D341Med (cell line): Measurements from ENCODE around the gene WDR18.

ENCODE experiments used
- DNase-seq: peaks from one replicate; pipeline ENCODE4 v3.0.0; 2012; ENCODE audit warnings: low spot score

The WDR18 gene, protein sequence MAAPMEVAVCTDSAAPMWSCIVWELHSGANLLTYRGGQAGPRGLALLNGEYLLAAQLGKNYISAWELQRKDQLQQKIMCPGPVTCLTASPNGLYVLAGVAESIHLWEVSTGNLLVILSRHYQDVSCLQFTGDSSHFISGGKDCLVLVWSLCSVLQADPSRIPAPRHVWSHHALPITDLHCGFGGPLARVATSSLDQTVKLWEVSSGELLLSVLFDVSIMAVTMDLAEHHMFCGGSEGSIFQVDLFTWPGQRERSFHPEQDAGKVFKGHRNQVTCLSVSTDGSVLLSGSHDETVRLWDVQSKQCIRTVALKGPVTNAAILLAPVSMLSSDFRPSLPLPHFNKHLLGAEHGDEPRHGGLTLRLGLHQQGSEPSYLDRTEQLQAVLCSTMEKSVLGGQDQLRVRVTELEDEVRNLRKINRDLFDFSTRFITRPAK

DNA sequence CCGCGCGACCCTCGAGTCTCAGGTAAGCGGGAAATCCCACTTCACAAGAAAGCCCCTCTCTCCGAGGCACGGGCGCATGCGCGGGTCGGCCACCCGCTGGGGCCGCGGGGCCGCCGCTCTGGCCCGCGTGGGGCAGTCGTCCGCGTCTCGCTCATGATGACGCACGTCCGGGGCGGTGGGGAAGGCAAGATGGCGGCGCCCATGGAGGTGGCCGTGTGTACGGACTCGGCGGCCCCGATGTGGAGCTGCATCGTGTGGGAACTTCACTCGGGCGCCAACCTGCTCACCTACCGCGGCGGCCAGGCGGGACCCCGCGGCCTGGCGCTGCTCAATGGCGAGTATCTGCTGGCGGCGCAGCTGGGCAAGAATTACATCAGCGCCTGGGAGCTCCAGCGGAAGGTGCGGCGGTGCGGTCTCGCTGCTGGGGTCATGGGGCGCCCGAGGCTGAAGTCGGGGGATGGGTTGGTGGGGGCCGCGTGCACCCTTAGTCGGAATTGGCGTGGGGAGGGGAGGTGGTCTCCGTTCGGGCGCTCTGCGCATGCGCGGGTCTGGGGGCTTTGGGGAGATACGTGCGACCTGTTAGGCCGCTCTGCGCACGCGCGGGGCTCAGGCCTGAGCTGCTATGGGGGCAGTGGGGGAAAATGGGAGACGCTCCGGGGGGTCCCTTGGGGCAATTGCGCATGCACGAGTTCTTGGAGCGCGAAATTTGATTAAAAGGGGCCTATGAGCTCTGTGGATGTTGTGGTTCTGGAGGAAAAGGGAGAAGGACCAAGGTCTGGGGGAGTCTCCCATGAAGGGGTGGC is at the start of gene WDR18:
Gene WDR18, plus strand, starts transcription at position 181 of the 803 bp plus-strand sequence. Its CDS starts 9 bp downstream, at position 190.
- DNase-seq: peak; percentile 99

DNA sequence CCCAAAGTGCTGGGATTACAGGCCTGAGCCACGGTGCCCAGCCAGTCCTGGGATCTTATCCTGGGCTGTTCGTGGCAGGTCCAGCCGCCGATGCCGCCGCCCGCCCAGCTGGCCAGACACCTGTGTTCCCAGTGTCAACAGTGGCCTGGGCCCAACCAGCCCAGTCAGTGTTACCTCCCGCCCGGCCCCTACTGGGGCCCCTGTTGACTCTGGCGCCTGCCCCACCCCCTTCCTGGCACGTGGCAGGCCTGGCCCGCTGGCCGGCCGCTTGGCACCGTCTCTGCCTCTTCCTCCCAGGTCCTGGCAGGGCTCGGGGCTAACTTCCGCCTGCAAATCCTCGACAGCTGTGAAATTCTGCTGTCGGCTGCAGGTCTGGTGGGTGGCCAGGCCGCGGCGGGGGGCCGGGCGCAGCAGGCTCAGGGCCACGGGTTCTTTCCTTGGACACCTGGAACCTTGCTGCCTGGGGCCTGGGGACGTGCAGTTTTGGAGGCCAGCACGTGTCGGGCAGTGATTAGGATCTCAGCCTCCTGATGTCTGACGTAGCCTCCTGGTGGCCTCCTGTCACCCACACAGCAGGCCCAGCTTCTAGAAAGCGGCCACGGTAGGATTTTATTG is 49.2 kb upstream of the WDR18 start:
- no peak for DNase-seq

DNA sequence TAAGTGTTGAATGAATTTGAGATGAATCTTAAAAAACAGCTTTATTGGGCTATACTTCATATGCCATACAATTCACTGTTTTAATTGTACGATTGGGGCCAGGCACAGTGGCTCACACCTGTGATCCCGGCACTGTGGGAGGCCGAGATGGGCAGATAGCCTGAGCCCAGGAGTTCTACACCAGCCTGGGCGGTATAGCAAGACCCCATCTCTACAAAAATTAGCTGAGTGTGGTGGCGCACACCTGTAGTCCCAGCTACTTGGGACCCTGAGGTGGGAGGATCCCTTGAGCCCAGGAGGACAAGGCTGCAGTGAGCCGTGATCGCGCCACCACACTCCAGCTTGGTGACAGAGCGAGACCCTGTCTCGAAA is 48.0 kb upstream of the WDR18 start:
- no peak for DNase-seq

DNA sequence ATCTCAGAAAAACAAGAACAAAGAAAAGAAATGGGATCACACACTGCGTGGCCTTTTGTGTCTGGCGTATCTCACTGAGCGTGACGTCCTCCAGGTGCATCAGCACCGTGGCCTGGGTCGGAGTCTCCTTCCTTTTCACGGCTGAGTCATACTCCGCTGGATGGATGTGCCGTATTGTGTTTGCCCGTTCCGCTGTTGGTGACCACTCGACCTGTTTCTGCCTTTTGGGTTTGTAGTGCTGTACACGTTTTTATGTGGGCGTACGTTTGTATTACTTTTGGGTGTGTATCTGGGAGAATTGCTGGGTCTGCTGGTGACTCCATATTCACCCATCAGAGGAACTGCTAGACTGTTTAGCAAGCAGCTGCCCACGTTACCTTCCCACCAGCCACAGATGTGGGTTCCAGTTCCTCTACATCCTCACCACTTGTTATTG is 46.9 kb upstream of the WDR18 start:
- no peak for DNase-seq

DNA sequence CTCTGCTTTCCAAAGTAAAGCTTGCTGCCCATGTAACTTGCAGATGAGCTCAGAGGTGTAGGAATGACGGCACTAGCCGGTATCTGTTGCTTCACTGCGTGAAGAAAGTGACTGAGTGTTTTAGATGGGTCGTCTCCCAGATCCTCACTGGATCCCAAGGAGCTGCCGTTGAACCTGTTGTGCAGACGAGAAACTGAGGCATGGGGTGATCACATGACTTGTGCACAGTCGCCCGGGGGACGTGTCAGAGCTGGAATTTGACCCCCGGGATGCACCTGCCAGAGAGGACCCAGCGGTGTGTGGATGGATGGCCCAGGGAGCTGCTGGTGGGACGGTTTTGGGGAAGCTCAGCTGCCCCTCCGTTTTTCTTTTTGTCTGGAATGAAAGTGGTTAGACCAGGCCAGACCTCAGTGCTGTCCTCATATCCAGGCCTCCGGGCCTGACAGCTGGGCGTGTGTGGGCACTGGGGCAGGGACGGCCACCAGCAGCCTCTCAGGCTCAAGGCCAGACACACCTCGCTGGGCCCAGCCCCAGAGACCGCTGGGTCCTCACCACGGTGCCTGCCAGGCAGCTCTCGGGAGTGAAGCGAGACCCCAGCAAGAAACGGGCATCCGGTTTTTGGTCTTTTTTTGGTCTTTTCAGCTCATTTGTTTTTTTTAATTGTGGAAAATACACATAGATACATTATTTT is 45.8 kb upstream of the WDR18 start:
- DNase-seq: no peak

DNA sequence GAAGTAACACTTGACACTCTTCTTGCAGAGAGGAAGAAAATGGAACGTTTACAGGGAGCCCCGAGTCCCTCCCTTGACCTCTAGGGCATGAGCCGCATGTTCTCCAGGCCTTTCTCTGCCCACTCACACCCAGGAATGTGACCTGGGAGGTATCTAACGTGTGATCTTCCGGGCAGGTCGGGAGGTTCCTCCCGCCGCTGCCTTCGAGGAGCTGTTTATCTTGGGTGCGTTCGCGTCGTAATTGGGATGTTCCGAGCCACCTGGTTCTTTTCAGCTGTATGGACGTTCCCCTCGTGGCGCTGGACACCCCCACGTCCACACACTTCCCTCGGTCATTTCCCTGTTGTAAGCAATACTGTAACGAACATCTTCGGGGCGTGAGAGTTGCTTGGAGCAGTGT is 44.7 kb upstream of the WDR18 start:
- no peak for DNase-seq

DNA sequence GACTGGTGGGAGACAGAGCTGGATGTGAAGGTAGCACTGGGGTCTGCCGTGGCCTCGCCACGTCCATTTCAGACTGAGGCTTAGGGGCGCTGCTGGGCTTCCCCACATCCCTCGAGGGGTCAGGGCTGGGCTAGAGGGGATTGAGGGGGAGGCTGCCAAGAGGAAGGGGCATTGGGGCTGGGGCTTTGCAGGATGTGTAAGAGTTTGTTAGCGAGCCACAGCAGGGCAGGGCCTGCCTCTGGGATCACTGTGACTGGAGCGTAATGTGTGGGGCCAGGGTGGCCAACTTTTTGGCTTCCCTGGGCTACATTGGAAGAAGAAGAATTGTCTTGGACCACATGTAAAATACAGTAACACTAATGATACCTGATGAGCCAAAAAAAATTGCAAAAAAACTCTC is 44.2 kb upstream of the WDR18 start:
- DNase-seq: no peak

DNA sequence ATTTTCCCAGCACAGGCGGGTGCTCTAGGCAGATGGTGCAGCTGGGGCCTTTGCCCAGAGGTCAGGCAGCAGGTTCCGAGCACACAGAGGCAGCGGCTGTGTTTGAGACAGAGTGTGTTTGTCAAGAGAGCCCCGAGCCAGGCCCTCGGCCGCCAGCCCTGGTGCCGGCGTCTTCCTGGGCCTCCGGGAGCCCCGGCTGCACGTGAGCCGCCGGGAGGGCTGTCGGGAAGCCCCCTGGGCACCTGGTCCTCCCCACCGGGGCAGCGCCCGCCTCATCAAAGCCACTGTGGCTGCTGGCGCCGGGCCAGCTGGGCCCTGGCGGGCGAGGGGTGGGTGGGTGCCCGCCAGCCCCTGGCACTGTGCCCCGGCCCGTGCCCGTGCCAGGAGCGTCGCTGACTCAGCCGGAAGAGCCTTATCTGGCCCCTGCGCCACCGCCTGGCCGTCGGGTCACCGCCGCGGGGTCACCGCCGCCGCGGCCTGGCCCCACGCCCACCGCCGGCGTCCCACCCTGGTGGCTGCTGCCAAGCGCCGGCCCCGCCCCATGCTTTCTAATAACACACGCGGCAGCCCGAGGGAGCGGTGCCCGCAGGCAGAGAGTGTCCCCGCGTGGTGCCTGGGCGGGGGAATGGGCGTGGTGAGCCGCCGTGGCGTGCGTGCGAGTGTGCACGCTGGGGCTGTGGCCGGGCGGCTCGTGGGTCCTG is 43.4 kb upstream of the WDR18 start:
- peak; percentile 75 for DNase-seq

DNA sequence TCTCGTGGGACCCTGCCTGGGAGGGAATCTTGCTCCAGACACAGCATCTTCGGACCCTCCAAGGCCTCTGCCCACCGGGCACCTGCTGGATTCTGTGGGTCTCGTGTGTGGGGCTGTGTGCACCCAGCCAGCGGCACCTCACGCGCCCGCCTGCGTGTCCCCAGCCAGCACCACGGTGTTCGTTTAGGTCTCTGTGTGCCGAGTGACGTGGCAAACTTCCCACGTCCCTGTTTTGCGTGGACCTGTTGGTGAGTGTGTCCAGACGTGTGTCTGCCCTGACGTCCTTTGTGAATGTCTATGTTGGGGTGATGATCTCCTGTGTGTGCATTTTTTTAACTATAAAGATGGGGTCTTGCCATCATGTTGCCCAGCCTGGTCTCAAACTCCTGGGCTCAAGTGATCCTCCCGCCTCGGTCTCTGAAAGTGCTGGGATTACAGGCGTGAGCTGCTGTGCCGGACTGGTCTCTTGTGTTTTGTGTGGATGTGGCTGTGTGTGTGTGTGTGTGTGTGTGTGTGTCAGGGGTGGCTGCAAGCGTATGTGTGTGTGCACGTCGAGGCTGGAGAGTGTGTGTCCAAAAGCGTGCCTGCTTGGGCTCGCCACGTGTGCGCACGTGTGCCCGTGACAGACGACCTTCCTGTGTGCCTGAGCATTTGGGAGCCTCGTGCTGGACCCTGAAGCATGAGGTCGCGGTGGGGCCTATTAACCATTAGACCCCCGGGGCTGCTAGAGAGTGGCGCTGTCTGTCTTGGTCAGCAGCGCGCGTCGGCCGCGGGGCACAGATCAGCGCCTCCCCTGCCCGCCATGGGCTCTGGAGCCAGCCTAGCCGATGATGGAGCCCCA is 42.6 kb upstream of the WDR18 start:
- DNase-seq: no peak

DNA sequence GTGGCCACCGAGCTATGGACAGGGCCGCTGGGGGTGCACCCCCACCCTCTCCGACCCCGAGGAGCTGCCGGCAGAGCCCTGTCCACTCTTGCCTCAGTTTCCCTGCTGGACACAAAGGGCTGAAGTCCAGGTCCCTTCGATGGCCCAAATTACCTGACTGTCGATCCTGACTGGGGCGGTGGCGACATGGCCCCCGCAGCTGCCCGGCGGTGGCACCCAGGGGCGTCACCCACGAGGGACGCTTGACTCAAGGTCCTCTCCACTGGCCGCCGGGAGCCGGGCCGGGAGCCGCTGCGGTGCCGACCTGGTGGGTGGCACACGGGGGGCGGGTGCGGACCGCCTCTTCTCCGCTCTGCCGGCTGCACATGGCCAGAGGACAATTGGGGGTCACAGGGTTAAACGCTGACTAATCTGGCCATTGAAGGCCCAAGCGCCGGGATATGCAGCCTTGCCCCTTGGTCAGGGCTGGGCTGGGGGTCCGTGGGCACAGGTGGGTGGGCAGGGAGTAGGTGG is 42.0 kb upstream of the WDR18 start:
- DNase-seq: no peak

DNA sequence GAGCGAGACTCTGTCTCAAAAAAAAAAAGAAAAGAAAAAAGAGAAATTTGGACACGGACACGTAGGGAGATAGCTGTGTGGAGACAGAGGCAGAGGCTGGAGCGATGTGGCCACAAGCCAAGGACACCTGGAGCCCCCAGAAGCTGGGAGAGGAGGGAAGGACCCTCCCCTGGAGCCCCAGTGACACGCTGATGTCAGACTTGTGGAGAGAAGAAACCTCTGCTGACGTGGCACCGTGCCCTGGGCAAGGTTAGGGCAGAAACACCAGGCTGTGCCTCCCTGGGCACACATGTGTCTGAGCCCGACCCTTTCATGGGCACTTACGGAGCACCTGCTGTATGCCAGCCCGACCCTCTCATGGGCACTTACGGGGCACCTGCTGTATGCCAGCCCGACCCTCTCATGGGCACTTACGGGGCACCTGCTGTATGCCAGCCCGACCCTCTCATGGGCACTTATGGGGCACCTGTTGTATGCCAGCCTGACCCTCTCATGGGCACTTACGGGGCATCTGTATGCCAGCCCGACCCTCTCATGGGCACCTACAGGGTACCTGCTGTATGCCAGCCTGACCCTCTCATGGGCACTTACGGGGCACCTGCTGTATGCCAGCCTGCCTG is 40.5 kb upstream of the WDR18 start:
- no peak for DNase-seq

DNA sequence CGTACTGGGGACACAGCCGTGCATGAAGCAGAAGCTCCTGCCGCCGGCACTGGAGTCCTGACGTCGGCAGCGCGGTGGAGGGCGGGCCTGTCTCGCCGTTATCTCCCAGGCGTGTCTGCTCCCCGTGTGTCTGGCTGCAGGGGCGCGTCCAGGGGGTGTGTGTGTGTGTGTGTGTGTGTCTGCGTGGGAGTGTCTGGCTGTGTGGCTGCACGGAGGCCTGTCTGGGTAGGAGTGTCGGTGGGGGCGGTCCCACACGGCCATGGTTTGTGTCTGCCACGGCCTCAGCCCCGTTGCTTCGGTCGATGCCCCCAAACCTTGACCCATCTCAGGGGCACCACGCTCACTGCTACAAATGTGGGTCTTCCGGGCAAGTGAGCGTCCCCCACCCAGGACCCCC is 40.0 kb upstream of the WDR18 start:
- DNase-seq: no peak

DNA sequence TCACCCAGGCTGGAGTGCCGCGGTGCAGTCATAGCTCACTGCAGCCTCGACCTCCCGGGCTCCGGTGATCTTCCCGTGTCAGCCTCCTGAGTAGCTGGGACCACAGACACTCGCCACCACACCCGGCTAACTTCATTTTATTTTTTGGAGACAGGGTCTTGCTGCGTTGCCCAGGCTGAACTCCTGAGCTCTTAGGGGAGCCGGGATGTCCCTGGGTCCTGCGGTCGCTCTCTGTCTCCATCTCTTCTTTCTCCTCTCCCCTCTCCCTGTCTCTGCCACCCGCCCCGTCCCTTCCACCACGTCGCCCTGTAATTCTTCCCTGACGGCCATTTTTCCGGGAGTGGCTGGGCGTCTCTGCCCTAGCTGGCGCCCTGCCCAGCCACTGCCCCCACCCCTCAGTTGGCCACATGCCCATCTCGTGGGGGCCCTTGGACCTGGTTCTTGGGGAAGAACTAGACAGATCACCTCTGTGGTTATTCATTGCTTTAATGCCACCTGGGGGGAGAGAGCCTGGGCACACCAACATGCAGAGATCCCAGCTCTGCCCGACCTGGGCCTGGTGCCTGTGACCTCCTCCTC is 39.4 kb upstream of the WDR18 start:
- no peak for DNase-seq

DNA sequence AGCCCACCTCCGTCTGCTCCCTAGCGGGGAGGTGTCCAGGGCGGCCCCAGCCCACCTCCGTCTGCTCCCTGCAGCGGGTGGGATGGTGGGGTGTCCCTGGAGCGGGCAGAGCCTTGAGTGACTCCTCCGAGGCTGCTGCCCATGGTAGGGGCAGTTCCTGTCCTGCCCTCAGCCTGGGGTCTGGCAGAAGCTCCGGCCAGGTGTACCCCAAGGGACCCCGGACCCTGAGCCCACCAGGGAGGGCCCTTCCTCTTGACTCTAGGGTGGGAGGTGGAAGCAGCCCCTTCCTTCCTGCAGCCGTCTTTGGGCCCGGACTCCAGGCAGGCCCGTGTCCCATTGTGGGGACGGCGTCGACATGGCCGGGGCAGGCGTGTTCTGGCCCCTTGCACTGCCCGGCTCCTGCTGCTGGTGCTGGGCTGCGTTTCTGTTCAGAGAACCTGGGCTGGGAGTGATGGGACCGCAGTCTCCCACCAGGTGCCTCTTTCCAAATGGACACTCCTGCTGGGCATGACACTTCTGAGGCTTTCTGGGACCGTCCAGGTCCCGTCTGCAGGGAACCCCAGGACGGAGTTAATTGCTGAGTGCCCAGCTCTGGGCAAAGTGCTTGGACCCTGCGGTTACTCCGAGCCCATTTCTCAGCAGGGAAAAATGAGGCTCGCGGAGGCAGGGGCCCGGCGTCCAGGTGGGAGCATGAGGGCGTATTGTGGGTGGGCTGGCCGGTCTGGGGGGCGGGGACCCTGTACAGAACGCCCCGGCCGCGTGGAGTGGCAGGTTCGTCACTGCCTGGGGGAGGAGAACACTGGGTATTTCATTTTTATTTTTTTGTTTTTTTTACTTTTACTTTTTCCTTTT is 38.5 kb upstream of the WDR18 start:
- no peak for DNase-seq

DNA sequence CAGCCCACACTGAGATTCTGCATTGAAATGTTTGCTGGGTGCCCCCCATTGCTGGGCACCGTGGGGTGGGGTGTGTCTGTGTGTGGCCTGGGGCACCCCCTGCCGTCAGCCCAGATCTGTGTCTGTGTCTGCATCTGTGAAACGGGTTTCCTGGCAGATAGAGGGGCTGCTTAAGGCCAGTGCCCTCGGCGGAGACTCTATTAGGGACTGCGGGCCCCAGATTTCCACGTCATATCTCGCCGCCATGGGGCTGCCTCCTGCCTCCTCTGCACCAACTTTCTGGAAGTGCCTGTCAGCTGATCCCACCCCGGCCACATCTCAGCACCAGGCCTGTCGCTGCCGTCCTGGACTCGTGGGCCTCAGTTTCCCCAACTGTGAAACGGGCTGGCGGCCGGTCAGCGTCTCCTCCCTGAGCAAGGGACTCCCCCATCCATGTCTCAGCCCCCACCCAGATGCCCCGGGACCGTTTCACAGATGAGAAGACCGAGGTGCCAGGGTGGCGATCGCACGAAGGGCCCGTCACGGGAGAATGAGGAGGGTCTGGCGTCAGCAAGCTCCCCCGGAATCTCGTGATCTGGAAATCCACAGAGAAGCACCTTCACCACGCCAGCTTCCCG is 36.9 kb upstream of the WDR18 start:
- no peak for DNase-seq

DNA sequence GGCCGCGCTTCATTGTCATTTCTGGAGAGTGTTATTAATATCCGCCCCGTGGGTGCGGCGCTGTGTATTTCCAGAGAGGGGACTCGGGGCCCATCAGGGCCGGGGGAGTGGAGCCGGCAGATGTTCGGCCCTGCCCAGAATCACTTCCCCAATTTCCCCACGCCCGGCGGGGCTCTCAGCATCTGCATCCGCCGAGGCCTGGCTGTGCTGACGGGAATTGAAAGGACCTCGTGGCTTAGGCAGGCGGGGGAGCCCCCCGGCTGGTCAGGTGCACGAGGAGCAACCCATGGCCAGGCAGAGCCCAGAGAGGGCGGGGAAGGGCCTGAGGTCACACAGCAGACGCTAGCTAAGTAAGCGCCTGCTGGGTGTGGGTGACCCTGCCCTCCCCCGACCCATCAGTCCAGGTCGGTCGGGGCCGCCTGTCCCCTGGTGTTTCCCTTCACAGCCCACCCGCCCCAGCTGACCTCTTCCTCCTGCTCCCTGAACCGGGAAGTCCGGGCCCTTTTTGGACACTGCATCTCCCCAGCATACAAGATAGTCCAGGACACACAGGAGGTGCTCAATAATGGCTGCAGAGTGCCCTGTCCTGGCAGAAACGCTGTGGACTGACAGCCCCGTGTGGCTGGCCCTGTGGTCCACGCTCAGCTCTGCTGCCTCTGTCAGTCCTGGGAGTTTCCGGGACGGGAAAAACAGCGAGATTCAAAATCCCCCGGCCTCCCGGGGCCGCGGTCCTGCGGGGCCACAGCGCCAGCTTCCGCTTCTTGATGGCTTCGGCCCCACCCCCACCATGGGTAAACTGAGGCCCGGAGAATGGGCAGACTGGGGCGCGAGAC is 36.2 kb upstream of the WDR18 start:
- no peak for DNase-seq

DNA sequence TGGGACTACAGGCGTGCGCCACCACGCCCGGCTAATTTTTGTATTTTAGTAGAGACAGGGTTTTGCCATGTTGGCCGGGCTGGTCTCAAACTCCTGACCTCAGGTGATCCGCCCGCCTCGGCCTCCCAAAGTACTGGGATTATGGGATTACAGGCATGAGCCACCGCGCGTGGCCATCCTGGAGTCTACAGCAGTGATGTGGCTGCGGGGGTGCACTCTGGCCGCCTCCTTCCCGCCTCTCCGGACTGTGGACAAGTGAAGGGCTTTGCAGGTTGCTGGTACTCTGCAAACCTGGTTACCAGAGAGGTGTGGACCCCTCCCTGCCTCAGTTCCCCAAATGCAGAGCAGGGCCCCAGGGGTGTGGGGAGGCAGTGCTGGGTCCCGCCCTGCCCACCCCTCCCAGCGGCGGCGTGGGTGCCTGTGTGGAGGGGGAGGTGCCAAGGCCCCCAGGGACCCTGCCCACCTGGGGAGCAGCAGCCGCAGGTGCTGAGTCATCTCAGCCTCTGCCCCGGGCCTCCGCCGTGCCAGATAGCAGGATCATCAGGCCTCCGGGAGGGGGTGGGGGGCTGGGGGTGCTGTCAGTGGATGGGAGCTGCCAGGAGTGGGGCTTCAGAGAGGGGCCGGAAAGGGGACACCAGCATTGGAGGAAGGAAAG is 35.2 kb upstream of the WDR18 start:
- DNase-seq: no peak
